GM18505 (cell line): ENCODE data around the gene TRIM65.
"Not testable (repeated sequence)": the region's sequence is repeated elsewhere in the genome, so short reads cannot be mapped to it uniquely, and the experiment has no call there.

Source experiments
- ATAC-seq: cut with Tn5 transposase; IDR thresholded peaks from one replicate; pipeline ENCODE4 v1.9.1; 2021; ENCODE audit not compliant: unreplicated experiment
- POLR2A ChIP-seq: IDR thresholded peaks from 4 replicates; pipeline ENCODE4 v1.6.1; 2011; ENCODE audit warnings: borderline replicate concordance; ENCODE audit not compliant: insufficient read depth, insufficient read length; ENCODE audit errors: extremely low read depth

TRIM65 gene

DNA sequence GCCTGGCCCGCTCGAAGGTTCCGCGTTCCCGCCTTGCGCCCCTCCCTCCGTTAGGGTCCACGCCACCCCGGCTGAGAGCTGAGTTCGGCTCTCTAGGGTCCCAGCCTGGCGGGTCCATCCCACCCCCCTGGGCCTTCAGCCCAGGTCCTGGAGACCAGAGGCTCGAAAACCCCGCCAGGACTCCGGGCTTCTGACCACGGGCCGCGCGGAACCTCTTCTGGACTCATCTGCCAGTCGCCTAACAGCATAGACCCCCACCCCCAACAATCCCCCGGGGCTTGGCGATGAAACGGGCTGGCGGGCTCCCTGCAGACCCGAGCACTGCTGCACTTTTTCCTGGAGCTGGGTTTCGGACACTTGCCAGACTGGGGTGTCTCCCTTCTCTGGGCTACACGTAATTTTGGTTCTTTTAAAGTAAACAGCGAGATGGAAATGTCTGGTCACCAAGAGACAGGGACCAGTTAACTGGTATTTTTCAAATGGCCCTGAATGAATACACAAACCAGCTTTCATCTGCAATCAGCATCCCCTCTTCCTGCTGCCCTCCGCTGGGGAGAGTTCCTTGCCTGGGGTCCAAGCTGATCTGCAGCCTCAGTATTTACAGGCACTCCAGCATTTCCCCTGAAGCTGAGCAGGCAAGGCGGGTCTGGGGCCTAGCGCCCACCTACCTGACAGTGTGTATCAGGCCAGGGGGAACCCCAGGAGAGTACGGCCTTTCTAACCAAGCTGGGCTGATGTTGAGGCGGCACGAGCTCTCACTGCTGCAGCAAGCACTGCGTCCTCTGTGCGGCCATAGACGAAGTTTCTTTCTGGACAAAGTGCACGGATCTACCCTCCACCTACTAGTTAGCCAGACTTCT lies 639 bp upstream of the TRIM65 start:
- ATAC-seq: no peak
- no peak for TF ChIP-seq POLR2A

DNA sequence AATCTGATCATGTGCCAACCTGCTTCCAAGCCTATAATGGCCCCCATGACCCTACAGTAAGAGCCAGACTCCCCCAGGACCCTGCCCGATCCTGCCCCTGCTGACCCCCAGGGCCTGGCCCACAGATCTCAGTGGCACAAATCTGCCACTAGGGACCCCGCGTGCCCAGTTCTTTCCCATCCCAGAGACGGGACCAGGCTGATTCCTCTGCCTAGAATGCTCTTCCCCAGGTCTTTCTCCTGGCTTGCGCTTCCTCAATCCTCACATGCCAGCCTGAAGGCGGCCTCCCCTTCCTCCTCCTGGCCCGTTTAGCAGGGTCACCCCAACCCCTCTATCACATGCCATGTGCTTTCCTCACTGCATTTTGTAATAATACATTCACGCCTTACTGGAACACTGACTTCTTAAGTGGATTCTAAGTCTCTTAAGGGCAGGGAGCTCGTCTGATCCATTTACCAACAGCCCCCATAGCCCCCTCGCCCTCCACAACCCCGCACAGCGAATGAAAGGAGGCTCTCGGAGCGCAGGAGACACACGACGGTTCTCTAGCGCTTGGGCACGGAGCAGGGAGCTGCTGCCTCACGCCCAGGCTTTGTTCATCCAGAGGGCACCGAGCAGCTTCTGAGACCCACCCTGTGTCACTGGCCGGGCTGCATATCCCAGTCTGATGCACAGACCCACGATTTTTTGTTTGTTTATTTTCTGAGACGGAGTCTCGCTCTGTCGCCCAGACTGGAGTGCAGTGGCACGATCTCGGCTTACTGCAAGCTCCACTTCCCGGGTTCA lies 1.2 kb downstream of the TRIM65 start:
- ATAC-seq: no peak
- no peak for TF ChIP-seq POLR2A

GRCh38 chr17:75894049-75894733 lies 2.6 kb downstream of the TRIM65 start:
- no peak for TF ChIP-seq POLR2A
- ATAC-seq: no peak

DNA sequence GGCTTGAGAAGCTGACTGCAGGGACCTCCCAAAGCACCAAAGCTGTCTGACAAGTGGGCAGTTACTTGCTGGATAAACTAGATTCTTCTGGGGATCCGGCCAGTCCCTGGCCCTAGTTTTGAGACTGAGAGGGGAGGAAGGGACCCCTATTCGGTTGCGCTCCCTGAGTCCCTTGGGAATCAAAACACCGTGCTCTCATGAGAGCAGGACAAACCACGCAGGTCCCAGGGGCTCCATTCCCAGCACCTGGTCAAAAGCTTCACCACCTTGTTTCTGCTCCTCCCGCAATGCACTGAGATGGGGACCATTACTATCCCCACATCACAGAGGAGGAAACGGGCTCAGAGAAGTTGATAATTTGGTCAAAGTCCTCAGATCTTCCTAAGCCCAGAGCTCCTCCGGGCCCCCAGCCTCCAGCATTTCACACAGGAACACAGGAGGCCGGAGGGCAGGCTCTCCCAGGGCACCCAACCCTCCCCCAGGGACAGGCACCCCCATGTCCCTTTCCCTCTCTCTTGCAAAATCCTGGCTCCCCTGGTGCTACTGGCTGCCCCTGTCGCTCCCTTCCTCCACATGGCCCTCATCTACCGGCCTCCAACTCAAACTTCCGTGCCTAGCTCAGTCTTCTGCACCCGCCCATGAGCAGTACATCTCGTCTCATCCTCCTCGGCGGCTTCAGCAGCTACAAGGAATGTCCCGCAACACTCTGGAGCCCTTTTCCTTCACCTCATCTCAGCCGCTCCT lies 3.3 kb downstream of the TRIM65 start:
- no peak for ATAC-seq
- no peak for TF ChIP-seq POLR2A

DNA sequence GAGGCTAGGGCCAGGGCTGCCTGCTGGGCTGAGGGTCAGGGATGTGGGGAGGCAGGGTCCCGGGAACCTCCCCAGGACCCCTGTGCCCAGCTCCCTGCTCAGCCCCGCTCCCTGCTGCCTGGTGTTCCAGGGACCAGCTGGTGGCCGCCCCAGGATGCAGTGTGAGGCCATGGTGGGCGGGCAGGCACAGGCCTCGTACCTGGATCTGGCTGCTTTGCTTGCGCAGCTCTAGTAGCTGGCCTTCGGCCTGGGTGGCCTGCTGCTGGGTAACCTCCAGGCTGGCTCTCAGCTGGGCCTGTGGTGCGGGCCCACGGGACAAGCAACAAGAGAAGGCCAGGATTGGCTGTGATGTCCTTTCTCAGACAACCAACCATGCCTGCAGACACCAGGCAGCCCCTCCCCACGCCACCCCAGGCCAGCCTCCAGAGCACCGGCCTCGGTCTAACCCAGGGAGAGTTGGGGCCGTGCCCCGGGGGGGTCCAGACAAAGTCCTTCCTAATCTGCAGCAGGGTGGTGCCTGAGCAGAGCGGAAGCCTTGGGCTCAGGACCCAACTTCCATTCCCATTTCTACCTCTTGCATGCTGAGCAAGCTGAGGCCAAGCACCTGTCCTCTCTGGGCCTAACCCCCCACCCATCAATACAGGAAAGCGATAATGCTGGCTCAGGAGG lies 4.1 kb downstream of the TRIM65 start:
- TF ChIP-seq POLR2A: no peak
- no peak for ATAC-seq

GRCh38 chr17:75891605-75892555 lies 4.9 kb downstream of the TRIM65 start:
- no peak for ATAC-seq
- TF ChIP-seq POLR2A: no peak

DNA sequence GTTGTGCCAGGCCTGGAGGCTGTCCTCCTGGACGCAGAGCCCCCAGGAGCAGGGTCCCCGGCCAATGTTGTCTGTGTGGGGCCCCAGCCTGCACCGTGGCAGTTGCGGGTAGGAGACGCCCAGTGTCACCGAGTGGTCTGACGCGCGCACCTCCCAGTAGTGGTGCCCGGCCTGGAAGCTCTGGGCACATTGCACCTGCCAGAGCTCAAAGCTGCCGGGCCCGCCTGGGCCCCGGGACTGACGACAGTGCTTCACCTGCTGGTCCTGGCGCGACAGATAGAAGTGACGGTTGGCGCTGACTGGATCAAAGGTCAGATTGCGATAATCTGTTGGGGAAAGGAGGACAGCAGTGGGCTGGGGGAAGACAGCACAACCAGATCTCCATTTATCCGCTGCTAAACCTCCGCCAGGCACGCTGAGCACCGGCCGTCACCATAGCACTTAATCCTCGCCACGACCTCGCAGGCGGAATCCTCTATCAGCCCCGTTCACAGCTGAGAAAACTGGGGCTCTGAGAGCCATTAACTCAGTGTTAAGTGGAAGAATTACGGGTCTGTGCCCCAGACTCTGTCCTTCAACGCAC lies 5.6 kb downstream of the TRIM65 start:
- no peak for ATAC-seq
- no peak for TF ChIP-seq POLR2A

DNA sequence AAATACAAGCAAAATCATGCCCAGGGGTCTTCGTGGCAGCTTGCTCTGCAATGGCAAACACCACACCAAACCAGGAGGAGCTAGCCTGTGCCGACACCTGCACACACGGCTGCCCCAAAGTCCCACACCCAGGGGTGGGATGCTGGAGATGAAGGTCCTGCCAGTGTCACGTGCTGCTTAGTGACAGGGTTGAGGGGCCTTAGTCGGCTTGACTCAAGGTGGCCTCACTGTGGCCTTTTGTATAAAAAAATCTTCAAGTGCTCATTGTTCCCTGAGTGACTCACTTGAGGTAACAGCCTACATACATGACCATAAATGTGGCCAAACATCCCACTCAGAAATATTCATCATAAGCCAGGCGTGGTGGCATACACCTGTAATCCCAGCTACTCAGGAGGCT lies 7.3 kb downstream of the TRIM65 start:
- no peak for ATAC-seq
- no peak for TF ChIP-seq POLR2A

DNA sequence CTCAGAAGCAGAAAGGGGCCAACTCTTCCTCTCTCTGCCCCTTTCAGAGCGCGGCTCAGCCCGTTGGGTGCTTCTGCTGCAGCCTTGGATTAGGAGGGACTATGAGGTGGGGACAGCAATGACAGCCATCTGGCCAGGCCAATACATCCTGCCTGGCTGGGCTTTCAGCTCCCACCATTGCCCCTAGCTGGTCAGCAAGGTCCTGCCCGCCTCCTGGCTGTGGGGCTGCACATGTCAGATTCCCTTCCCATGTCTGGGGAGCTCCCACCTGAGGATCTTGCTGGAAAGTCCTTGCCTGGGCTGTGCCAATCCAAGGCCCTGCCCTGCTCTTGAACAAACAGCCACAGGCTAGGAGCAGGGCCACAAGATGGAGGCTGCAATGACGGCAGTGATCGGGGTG lies 8.3 kb downstream of the TRIM65 start:
- TF ChIP-seq POLR2A: no peak
- no peak for ATAC-seq

GRCh38 chr17:75885860-75886259 lies 10.9 kb downstream of the TRIM65 start:
- ATAC-seq: not testable (repeated sequence)

GRCh38 chr17:75885431-75885830 lies 11.3 kb downstream of the TRIM65 start:
- TF ChIP-seq POLR2A: no peak
- no peak for ATAC-seq
